ENCODE results near the gene FGF1.

- TF ChIP-seq EP300 (IDR thresholded peaks at IDR 0.05) = no peak
- no peak for TF ChIP-seq CTCF (IDR thresholded peaks at IDR 0.05)
Measured at GRCh38 chr5:142692321-142692894, 6.5 kb upstream of the FGF1 start.

Measured in ovary (tissue), 3 donors.